H9 (cell line): ENCODE data around the gene PIAS2. TPM values are rescaled to one million over a fixed set of nuclear protein-coding genes. Genes with fewer than 3 reads are reported as not detected.

Experiments used
- DNase-seq: peaks from one replicate; pipeline ENCODE4 v3.0.0-alpha.2; 2017
- H2AFZ ChIP-seq: one replicate; pipeline ENCODE4 v1.6.1; 2013; ENCODE audit warnings: mild to moderate bottlenecking, low read length, control low read depth, moderate library complexity
- H2AK5ac ChIP-seq: 2 replicates; pipeline ENCODE4 v1.6.1; 2013; ENCODE audit warnings: low read length, control low read depth, mixed read lengths; ENCODE audit not compliant: insufficient read length
- H2BK120ac ChIP-seq: one replicate; pipeline ENCODE4 v1.6.1; 2013; ENCODE audit warnings: low read depth, mild to moderate bottlenecking, low read length, control low read depth, inconsistent platforms; ENCODE audit not compliant: poor library complexity, severe bottlenecking
- H2BK12ac ChIP-seq: 2 replicates; pipeline ENCODE4 v1.6.1; 2013; ENCODE audit warnings: low read length, control low read depth, mixed read lengths, low read depth; ENCODE audit not compliant: insufficient read length
- H2BK15ac ChIP-seq: 2 replicates; pipeline ENCODE4 v1.6.1; 2013; ENCODE audit warnings: low read depth, low read length, control low read depth
- H2BK20ac ChIP-seq: one replicate; pipeline ENCODE4 v1.6.1; 2013; ENCODE audit warnings: low read depth, mild to moderate bottlenecking, low read length, control low read depth, inconsistent platforms; ENCODE audit not compliant: poor library complexity, severe bottlenecking
- H2BK5ac ChIP-seq: 2 replicates; pipeline ENCODE4 v1.6.1; 2013; ENCODE audit warnings: low read length, control low read depth, mixed read lengths; ENCODE audit not compliant: insufficient read length
- H3K14ac ChIP-seq: 2 replicates; pipeline ENCODE4 v1.6.1; 2013; ENCODE audit warnings: low read length, control low read depth; ENCODE audit not compliant: insufficient read depth
- H3K18ac ChIP-seq: 2 replicates; pipeline ENCODE4 v1.6.1; 2013; ENCODE audit warnings: low read depth, mild to moderate bottlenecking, mixed read lengths, low read length, control low read depth; ENCODE audit not compliant: insufficient read length
- H3K23ac ChIP-seq: 2 replicates; pipeline ENCODE4 v1.6.1; 2013; ENCODE audit warnings: low read length, control low read depth, mixed read lengths, low read depth; ENCODE audit not compliant: insufficient read length
- H3K23me2 ChIP-seq: 2 replicates; pipeline ENCODE4 v1.6.1; 2013; ENCODE audit warnings: low read depth, mild to moderate bottlenecking, mixed read lengths, low read length, control low read depth; ENCODE audit not compliant: insufficient read length, poor library complexity, severe bottlenecking
- H3K27ac ChIP-seq: 2 replicates; pipeline ENCODE4 v1.5.1; 2013; ENCODE audit warnings: low read length, control low read depth, mixed read lengths, low read depth; ENCODE audit not compliant: insufficient read length
- H3K27me3 ChIP-seq: 2 replicates; pipeline ENCODE4 v1.6.1; 2013; ENCODE audit warnings: low read length, control low read depth, inconsistent platforms; ENCODE audit not compliant: insufficient read depth
- H3K4ac ChIP-seq: 2 replicates; pipeline ENCODE4 v1.6.1; 2013; ENCODE audit warnings: low read depth, mild to moderate bottlenecking, control low read depth, inconsistent platforms, low read length, moderate library complexity
- H3K4me1 ChIP-seq: 2 replicates; pipeline ENCODE4 v1.6.1; 2013; ENCODE audit warnings: low read length, control low read depth, inconsistent platforms; ENCODE audit not compliant: insufficient read depth
- H3K4me2 ChIP-seq: 2 replicates; pipeline ENCODE4 v1.6.1; 2013; ENCODE audit warnings: low read length, control low read depth, mixed read lengths; ENCODE audit not compliant: insufficient read length, insufficient read depth
- H3K56ac ChIP-seq: 2 replicates; pipeline ENCODE4 v1.6.1; 2013; ENCODE audit warnings: low read depth, mild to moderate bottlenecking, mixed read lengths, low read length, control low read depth; ENCODE audit not compliant: insufficient read length
- H3K79me1 ChIP-seq: 2 replicates; pipeline ENCODE4 v1.6.1; 2013; ENCODE audit warnings: low read depth, mild to moderate bottlenecking, moderate library complexity, low read length, control low read depth, inconsistent platforms; ENCODE audit not compliant: insufficient read depth, poor library complexity, severe bottlenecking
- H3K79me2 ChIP-seq: 2 replicates; pipeline ENCODE4 v1.6.1; 2013; ENCODE audit warnings: low read length, control low read depth, inconsistent platforms; ENCODE audit not compliant: insufficient read depth
- H3K9ac ChIP-seq: 2 replicates; pipeline ENCODE4 v1.6.1; 2013; ENCODE audit warnings: low read length, control low read depth, mixed read lengths; ENCODE audit not compliant: insufficient read length; ENCODE audit errors: extremely low read depth
- H3K9me3 ChIP-seq: one replicate; pipeline ENCODE4 v1.6.1; 2013; ENCODE audit warnings: low read depth, low read length, inconsistent platforms; ENCODE audit not compliant: control insufficient read depth
- H3T11ph ChIP-seq: one replicate; pipeline ENCODE4 v1.6.1; 2013; ENCODE audit warnings: mild to moderate bottlenecking, low read length, control low read depth, inconsistent platforms
- H4K20me1 ChIP-seq: one replicate; pipeline ENCODE4 v1.6.1; 2013; ENCODE audit not compliant: control insufficient read depth, insufficient read length, insufficient read depth
- H4K5ac ChIP-seq: 2 replicates; pipeline ENCODE4 v1.6.1; 2013; ENCODE audit warnings: low read depth, mild to moderate bottlenecking, mixed read lengths, low read length, control low read depth; ENCODE audit not compliant: insufficient read length
- H4K8ac ChIP-seq: replicated peaks from 2 replicates; pipeline ENCODE4 v1.6.1; 2013; ENCODE audit warnings: low read length, control low read depth, mixed read lengths, low read depth; ENCODE audit not compliant: insufficient read length
- H4K91ac ChIP-seq: 2 replicates; pipeline ENCODE4 v1.6.1; 2013; ENCODE audit warnings: low read depth, mild to moderate bottlenecking, moderate library complexity, mixed read lengths, low read length, control low read depth; ENCODE audit not compliant: insufficient read length
- H3K27ac Mint-ChIP-seq, 3 experiments: 2 replicates in 2 of 3; 3 replicates in 1 of 3; pipeline ENCODE4 v1.8.0; 2020 to 2021; ENCODE audit warnings: mixed read lengths in 3 of 3, mild to moderate bottlenecking in 1 of 3, moderate library complexity in 1 of 3
- H3K27me3 Mint-ChIP-seq: 2 replicates; pipeline ENCODE4 v1.8.0; 2021; ENCODE audit warnings: low read depth, mild to moderate bottlenecking, moderate library complexity, mixed read lengths
- H3K36me3 Mint-ChIP-seq, 3 experiments: 2 replicates in 2 of 3; 3 replicates in 1 of 3; pipeline ENCODE4 v1.8.0; 2020 to 2021; ENCODE audit warnings: low read depth in 3 of 3, mixed read lengths in 3 of 3; ENCODE audit not compliant: insufficient read depth in 1 of 3
- H3K4me1 Mint-ChIP-seq, 2 experiments: 2 replicates each; pipeline ENCODE4 v1.8.0; 2020; ENCODE audit warnings: mixed read lengths in 2 of 2
- H3K4me3 Mint-ChIP-seq, 2 experiments: 2 replicates in 1 of 2; 3 replicates in 1 of 2; pipeline ENCODE4 v1.8.0; 2020 to 2021; ENCODE audit warnings: mild to moderate bottlenecking in 2 of 2, mixed read lengths in 2 of 2, moderate library complexity in 1 of 2
- H3K9me3 Mint-ChIP-seq, 2 experiments: 2 replicates in 1 of 2; 3 replicates in 1 of 2; pipeline ENCODE4 v1.8.0; 2020; ENCODE audit warnings: mild to moderate bottlenecking in 2 of 2, mixed read lengths in 2 of 2, moderate library complexity in 1 of 2
- WGBS: extraction: QIAGEN DNeasy Blood & Tissue Kit; methylation state at CpG from one replicate; pipeline ENCODE4 v1.1.7; 2013; ENCODE audit warnings: missing lambda C conversion rate, low lambda C conversion rate, mixed read lengths; ENCODE audit not compliant: insufficient read length; ENCODE audit errors: extremely low coverage; 5-methylcytosine and 5-hydroxymethylcytosine counted together
- total RNA-seq: library from RNA; stranded (reverse); gene quantifications from 2 replicates; pipeline ENCODE4 v1.2.1, GENCODE V29; 2021
- TF ChIP-seq, protein P1 (sequence below): fragments of 200-600 bp; sonication (generic); conservative IDR thresholded peaks from 3 replicates; pipeline ENCODE4 v1.8.0; 2021; ENCODE audit warnings: antibody characterized with exemption, mild to moderate bottlenecking

The PIAS2 gene
- total RNA-seq, 1 experiment from 2014 or later, result 58.4 TPM

DNA sequence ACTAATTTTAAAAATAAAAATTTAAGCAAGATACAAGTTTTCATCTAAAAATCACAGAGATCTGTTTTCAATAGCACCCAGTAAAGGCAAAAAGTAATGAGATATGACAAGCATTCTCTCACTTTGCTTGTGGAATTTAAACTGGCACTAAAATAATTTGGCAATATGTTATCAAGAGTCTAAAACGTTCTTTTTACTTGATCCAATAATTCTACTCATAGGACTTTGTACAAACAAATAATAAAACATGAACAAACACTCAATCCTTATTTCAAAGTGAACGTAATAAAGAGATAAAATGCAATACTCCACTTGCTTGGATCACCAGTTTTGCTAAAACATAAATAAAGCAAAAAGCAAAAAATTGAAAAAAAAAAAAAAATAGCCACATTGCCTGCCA lies 30.4 kb downstream of the PIAS2 start:
- WGBS, result no CpG with 5 or more reads among the region's 2 CpGs
- Histone ChIP-seq H3K79me2 (peaks cover 13% of the 10 kb centered on the region; the same call in 1 of the 2 replicates), H3K23me2 (no peaks in the 10 kb centered on the region), H4K20me1 (peaks cover 2% of the 10 kb centered on the region), H3K56ac (no peak overlapping the region), H3K4me1 (no peaks in the 10 kb centered on the region), H3K9me3 (peaks cover 27% of the 10 kb centered on the region), H4K5ac (no peak overlapping the region), H2BK15ac (no peak overlapping the region), H2AK5ac (no peak overlapping the region), H3K27ac (no peak overlapping the region), H3K14ac (no peak overlapping the region), H3K27me3 (no peaks in the 10 kb centered on the region), H3T11ph (no peak overlapping the region), H3K23ac (no peak overlapping the region), H4K91ac (no peak overlapping the region), H2BK12ac (no peak overlapping the region), H3K9ac (no peak overlapping the region), H2BK120ac (no peak overlapping the region), H2AFZ (no peak overlapping the region), H3K4ac (no peak overlapping the region), H4K8ac (no peak overlapping the region), H2BK20ac (no peak overlapping the region), H3K4me2 (no peak overlapping the region), H3K18ac (no peak overlapping the region), H2BK5ac (no peak overlapping the region), H3K79me1 (peaks cover 3% of the 10 kb centered on the region)
- peaks cover 37 to 38% of the 10 kb centered on the region in 2 experiments for H3K9me3 Mint-ChIP-seq
- no peaks in the 10 kb centered on the region; the same call in 1 of the 2 replicates for H3K27me3 Mint-ChIP-seq
- no peak for DNase-seq
- H3K27ac Mint-ChIP-seq, result no peak overlapping the region
- TF ChIP-seq, protein P1, sequence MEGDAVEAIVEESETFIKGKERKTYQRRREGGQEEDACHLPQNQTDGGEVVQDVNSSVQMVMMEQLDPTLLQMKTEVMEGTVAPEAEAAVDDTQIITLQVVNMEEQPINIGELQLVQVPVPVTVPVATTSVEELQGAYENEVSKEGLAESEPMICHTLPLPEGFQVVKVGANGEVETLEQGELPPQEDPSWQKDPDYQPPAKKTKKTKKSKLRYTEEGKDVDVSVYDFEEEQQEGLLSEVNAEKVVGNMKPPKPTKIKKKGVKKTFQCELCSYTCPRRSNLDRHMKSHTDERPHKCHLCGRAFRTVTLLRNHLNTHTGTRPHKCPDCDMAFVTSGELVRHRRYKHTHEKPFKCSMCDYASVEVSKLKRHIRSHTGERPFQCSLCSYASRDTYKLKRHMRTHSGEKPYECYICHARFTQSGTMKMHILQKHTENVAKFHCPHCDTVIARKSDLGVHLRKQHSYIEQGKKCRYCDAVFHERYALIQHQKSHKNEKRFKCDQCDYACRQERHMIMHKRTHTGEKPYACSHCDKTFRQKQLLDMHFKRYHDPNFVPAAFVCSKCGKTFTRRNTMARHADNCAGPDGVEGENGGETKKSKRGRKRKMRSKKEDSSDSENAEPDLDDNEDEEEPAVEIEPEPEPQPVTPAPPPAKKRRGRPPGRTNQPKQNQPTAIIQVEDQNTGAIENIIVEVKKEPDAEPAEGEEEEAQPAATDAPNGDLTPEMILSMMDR, result no peak
- H3K4me1 Mint-ChIP-seq, result peaks cover 4 to 7% of the 10 kb centered on the region in 2 experiments
- no peak overlapping the region for H3K4me3 Mint-ChIP-seq
- H3K36me3 Mint-ChIP-seq, result peaks cover 52 to 61% (median 55%) of the 10 kb centered on the region in 3 experiments
